CD1c-positive myeloid dendritic cell (primary cell): ENCODE results near the gene ZSWIM6.

ENCODE experiments used
- DNase-seq: peaks from one replicate; pipeline ENCODE4 v3.0.0-alpha.2; 2016; ENCODE audit errors: extremely low spot score

The ZSWIM6 gene

DNA sequence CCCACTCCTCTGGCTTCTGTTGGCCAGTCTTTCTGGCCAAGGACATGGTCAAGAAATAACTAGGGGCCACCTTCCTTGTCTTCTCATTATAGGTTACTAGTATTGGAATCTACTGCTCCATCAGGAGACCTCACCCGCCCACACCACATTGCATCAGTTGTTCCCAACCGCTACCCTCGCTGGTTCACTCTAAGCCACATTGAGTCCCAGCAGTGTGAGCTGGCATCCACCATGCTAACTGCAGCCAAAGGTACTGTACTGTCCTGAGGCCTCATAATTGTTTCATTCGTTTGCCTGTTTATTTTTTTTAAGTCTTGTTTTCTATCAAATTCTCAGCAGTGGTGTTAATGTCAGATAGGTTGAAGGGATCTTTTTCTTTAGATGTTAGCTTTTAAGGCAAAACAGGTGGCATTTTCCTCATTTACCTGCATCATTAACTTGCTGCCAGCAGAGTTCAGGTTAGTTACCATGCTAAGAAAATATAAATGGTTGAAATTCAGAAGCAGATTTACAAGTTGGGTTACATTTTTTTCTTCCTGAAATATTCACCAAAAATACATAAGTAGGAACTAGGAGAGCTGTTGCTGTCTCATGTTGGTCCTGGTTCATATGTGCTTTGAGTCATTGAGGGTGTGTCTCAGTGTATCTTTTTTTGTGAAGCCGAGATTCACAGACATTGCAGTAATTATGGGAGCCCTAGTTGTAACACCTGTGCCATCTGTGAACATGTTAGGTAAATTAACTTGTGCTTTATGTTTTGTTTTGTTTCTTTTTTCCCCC, 206.9 kb downstream of the ZSWIM6 start:
- no peak for DNase-seq

GRCh38 chr5:61549530-61549929, 217.5 kb downstream of the ZSWIM6 start:
- no peak for DNase-seq

DNA sequence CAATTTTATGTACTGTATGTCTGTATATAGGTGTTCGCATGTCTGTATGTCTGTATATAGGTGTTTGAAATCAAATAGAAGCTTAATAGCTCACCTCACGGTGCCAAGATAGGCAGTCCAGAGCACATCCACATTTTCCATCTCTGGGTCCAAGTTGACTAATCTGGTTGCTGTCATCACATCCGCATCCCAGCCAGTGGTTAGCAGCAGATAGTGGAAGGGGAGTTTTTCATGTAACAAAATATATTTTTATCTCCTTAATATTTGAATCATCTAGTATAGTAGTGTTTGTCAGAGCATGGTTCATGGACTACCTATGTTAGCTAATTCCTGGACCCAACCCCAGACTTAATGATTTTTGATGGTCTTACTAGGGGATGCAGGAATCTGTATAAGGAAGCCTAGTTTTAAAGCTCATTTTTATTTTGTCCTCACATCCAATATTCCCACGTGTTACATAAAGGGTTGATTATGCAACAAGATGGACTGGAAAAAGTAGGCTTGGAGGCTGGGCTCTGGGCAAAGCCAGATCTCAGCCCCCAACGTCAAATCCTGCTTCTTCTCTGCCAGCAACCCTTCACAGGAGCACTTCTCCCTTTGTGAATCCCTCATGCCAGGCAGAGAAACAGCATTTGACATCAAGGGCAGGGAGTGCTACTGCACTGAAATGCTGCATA, 219.7 kb downstream of the ZSWIM6 start:
- no peak for DNase-seq

DNA sequence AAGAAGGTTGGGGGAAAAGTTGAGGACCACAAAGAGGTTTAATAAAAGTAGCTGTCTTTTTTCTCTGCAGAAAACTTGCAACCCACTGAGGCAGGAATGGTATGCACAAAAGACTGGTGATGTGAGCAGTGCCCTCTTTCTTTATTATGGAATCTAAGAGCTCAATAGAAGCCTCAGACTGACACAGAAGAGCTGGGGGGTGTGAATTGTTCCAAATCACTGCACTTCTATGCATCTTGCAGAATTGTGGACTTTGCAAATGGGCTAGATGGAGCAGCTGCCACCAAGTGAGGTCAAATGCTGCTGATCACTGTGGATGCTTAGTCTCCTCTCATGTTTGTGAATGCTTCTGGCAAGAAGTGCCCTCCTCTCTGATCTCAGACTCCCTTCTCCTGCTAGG, 227.1 kb downstream of the ZSWIM6 start:
- no peak for DNase-seq

DNA sequence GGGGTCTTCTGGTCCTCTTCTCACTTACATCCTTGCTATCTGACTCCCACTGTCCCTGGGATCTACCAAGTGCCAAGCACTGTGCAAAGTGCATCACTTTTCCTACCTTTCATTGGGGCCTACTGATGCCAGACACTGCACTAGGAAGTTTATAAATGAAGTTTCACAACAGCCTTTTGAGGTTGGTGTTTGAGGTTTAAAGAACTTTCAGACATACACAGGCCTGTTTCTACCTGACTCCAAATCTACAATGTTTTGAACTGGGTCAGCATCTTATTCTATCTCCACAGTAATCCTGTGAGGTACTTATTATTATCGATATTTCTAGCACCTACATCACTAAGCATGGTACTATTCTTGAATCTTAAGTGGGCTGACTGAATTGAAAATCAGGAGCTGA, 227.7 kb downstream of the ZSWIM6 start:
- DNase-seq = no peak

- no peak for DNase-seq
Observed at GRCh38 chr5:61563401-61563800, 231.3 kb downstream of the ZSWIM6 start.

GRCh38 chr5:61567337-61567736, 235.3 kb downstream of the ZSWIM6 start:
- no peak for DNase-seq

DNA sequence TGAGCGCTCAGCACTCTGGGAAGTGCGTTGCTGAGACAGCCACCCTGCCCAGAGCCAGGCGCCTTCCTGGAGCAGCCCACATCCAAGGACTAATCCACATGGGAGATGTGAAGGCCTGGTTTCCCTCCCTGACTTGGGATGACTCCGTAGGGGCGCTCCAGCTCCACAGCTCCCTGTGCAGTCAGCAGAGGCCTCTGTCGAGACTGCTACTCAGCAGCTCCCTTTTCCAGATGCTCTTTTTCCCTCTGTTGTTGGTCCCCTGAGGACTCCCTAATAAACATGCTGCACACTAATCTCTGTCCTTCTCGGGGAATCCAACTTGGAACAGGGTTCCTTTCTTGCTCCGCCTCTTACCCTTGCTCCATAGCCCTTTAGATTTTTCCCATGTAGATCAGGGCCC, 237.3 kb downstream of the ZSWIM6 start:
- DNase-seq = no peak

- DNase-seq = no peak
Observed at GRCh38 chr5:61570767-61571166, 238.7 kb downstream of the ZSWIM6 start.

GRCh38 chr5:61572959-61573358, 240.9 kb downstream of the ZSWIM6 start:
- no peak for DNase-seq

GRCh38 chr5:61575103-61575502, 243.0 kb downstream of the ZSWIM6 start:
- DNase-seq = no peak

DNA sequence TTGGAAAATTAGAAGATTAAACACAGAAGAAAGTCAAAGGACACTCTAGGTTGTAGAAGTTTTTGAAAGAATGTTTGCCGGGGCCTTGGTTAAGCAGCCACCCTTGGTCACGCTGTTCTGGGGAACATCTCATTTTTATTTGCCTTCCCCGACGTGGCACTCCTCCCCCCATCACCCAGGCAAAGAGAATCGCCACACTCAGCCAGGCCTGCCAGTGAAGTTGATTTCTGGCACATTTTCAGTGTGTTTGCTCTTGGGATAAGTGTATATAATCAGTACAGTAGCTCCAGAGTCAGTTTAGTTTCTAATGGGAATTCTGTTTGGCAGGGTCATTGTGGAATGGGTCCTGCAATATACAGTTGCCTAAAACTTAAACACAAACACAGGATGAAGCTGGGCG, 243.5 kb downstream of the ZSWIM6 start:
- no peak for DNase-seq

DNA sequence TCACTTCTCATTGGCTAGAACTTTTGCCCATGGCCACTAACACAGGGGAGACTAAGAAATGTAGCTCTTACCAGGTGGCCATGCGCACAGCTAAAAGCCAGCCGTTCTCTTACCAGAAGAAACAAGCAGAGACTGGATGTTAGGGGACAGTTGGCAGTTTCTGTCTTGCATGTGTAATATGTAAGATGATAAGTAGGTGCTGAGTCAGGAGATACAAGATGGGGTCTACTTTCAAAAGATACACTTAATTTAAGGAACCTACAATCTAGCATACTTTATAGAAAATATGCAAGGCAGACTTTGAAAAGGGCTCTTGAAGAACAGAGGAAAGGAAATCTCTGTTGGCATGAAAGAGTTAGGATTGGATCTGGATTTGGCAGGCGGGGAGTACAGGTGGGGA, 244.5 kb downstream of the ZSWIM6 start:
- DNase-seq = no peak

DNA sequence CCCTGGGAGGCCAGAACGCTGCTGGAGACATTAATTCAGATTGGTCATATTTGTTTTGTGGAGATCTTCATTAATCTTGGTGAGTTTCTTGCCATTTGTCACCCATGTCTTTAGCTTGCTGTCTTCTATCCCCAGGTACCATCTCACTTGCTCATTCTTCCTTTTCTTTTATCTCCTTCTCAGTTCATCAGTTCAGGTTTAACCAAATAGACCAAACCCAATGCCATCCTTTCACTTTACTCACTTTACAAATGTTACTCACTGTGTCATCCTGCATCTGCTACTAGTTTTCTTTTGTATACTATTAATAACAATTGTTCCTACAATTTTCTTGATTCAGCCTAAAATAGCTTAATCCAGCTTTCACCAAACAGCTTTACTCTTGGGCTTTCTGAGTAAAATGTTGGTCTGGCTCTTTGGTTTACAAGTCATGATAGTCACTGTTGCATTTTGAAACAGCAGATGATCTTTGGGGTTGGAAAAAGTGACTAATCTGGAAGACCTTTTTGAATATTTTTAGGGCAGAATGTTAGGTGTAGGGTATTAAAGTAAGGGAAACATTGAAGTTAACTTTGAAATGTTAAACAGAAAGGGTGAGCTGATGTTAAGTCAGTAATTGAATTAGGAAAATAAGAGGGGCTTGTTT, 246.9 kb downstream of the ZSWIM6 start:
- DNase-seq = no peak

- no peak for DNase-seq
Observed at GRCh38 chr5:61582205-61582820, 250.3 kb downstream of the ZSWIM6 start.

DNA sequence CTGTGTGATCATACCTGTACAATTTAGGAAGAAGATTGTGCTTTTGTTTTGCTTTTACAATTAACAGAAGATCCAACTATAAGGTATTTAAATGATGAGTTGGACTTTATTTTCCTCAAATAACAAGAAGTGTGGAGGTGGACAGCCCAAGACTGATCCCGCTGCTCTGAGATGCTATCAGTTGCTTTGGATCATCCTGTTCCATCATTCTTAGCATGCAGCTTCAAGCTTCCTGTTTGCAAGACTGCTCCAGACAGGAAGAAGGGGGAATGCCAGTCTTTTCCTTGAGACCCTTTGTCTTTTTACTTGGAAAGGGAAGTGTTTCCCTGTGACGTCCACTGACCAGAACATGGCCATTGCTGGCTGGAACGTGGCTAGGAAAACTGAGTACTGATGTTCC, 250.8 kb downstream of the ZSWIM6 start:
- DNase-seq = no peak

- DNase-seq = no peak
Observed at GRCh38 chr5:61586096-61587084, 254.3 kb downstream of the ZSWIM6 start.

GRCh38 chr5:61587125-61587524, 255.1 kb downstream of the ZSWIM6 start:
- no peak for DNase-seq

DNA sequence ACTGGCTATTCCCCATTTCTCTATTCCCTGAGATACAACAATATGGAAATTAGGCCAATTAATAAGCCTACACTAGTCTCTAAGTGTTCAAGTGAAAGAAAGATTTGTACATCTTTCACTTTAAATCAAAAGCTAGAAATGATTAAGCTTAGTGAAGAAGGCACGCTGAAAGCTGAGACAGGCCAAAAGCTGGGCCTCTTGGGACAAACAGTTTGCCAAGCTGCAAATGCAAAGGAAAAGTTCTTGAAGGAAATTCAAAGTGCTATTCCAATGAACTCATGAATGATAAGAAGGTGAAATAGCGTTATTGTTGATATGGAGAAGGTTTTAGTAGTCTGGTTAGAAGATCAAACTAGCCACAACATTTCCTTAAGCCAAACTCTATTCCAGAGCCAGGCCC, 256.2 kb downstream of the ZSWIM6 start:
- no peak for DNase-seq

GRCh38 chr5:61589946-61590345, 257.9 kb downstream of the ZSWIM6 start:
- no peak for DNase-seq

- no peak for DNase-seq
Observed at GRCh38 chr5:61590473-61590872, 258.4 kb downstream of the ZSWIM6 start.
